GM19395 (cell line): ENCODE measurements around the gene PLAGL1.
"Not testable (repeated sequence)": the region's sequence is repeated elsewhere in the genome, so short reads cannot be mapped to it uniquely, and the experiment has no call there.

Source experiments
- ATAC-seq: cut with Tn5 transposase; IDR thresholded peaks from one replicate; pipeline ENCODE4 v1.9.1; 2021; ENCODE audit warnings: mild to moderate bottlenecking, moderate library complexity; ENCODE audit not compliant: unreplicated experiment

The PLAGL1 gene, protein sequence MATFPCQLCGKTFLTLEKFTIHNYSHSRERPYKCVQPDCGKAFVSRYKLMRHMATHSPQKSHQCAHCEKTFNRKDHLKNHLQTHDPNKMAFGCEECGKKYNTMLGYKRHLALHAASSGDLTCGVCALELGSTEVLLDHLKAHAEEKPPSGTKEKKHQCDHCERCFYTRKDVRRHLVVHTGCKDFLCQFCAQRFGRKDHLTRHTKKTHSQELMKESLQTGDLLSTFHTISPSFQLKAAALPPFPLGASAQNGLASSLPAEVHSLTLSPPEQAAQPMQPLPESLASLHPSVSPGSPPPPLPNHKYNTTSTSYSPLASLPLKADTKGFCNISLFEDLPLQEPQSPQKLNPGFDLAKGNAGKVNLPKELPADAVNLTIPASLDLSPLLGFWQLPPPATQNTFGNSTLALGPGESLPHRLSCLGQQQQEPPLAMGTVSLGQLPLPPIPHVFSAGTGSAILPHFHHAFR

DNA sequence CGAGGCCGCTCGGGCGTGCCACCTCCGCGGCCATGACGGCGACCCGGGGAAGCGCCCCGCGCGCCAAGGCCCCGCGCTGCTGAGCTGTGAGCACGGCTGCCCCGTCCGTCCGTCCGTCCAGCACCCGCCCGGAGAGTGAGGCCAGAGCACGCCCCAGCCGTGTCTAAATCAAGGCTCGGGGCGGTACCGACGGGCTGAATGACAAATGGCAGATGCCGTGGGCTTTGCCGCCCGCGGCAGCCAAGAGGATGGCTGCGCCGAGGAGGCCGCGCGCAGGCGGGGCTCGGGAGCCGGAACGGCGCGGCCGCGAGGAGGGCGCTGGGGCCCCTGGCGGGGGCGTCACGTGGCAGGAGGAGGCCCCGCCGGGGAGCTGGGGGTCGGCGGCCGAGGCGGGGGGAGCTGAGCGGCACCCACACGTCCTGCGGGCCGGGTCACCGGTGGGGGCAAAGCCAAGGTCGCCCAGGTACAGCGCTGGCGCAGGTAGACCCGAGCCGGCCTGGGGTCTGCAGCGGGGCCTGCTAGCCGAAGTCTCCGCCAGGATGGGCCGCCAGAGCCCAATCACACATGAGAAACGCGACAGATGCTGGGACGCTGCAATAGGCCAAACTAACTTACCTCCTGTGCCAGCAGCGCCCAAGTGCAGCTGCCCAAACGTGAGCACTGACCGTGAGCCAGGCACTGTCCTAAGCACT lies at the start of gene PLAGL1:
TSS of gene PLAGL1 (minus strand) at position 140 of the 692 bp plus-strand sequence. CDS start 60,123 bp downstream, outside the sequence.
- peak; percentile 77 for ATAC-seq

DNA sequence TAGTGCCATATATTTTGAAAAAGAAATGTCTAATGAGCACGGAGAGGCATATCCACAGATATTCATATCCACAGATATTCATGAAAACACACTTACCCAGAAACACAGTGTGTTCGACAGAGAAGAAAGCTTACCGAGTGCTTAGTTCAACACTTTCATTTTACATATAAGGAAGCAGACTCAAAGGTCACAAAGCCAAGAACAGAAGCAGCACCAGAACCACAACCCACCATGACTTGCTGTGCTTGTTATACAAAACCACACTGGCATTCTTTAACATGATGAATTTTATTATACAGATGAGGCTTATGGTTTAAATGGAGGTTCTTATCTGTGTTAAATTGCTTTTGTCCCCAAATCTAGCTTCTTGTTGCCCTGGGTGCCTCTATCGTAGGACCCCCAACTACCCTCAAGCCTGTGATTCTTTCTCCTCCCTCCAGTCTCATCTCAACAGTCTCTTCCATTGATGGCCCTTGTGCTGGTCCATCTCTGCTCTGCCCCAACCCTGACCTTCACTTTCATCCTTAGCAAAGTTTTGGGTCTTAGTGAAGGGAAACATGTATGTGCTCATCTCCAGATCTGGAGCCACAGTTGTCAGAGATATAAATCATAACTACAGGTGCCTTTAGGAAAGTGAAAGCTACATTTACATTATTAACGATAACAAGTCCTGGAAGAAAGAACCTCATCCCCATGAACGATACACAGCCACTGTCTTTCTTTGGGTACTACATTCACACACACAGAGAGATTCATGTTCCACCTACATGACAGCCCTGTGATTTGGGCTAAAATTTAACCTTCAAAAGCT lies 47.3 kb upstream of the PLAGL1 start:
- peak; percentile 90 for ATAC-seq

DNA sequence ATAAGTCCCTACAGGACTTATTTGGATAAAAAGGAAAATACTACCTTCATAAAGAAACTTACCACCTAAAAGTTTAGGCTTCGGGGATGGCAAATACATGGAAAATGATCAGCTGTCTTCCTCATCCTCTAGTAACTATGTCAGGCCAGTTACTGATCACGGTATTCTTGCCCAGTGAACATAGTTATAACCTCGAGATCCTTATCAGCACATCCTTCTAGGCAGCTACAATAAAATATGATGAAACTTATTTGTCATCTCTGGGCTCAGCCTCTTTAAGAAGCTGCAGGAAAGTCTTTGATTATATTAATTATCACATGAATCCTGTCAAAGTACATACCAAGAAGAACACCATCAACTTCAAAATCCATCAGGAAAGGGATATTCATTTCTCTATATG lies 45.5 kb upstream of the PLAGL1 start:
- ATAC-seq: no peak

DNA sequence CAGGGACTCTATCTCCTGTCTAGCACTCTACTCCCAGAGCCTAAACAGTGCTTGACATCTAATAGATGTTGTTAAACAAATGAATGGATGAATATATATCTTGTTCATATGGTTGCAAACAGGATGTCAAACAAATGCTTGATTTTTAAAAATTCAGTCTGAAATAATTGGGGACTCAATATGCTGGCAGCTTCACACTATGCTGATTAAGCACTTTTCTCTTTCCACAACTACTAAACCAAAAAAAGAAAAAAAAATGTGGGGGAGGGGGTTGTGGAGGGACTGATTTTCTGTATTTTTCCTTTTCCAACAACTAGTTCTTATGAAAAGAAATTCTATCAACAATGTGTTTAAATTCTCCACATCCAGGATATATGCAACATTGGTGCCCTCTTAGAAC lies 44.4 kb upstream of the PLAGL1 start:
- ATAC-seq: no peak

DNA sequence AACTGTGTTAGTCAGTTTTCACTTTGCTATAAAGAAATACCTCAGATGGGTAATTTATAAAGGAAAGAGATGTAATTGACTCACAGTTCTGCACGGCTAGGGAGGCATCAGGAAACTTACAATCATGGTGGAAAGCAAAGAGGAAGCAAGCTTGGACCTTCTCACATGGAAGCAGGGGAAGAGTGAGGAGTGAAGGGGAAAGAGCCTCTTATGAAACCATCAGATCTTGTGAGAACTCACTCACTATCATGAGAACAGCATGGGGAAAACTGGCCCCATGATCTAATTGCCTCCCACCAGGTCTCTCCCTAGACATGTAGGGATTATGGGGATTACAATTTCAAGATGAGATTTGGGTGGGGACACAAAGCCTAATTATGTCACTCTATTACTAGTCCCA lies 41.3 kb upstream of the PLAGL1 start:
- ATAC-seq: no peak

DNA sequence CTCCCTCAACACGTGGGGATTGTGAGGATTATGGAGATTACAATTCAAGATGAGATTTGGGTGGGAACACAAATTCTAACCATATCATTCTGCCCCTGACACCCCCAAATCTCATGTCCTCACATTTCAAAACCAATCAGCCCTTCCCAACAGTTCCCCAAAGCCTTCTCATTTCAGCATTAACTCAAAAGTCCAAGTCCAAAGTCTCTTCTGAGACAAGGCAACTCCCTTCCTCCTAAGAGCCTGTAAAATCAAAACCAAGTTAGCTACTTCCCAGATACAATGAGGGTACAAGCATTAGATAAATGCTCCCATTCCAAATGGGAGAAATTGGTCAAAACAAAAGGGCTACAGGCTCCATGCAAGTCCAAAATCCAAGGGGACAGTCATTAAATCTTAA lies 39.6 kb upstream of the PLAGL1 start:
- no peak for ATAC-seq

DNA sequence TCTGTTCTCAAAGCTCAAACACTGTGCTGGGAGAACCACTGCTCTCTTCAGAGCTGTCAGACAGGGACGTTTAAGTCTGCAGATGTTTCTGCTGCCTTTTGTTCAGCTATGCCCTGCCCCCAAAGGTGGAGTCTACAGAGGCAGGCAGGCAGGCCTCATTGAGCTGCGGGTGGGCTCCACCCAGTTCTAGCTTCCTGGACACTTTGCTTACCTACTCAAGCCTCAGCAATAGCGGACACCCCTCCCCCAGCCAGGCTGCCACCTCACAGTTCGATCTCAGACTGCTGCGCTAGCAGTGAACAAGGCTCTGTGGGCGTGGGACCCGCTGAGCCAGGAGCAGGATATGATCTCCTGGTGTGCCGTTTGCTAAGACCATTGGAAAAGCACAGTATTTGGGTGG lies 38.6 kb upstream of the PLAGL1 start:
- ATAC-seq: not testable (repeated sequence)

DNA sequence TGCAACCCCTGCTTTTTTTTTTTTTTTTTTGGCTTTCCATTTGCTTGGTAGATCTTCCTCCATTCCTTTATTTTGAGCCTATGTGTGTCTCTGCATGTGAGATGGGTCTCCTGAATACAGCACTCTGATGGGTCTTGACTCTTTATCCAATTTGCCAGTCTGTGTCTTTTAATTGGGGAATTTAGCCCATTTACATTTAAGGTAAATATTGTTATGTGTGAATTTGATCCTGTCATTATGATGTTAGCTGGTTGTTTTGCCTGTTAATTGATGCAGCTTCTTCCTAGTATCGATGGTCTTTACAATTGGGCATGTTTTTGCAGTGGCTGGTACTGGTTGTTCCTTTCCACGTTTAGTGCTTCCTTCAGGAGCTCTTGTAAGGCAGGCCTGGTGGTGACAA lies 36.9 kb upstream of the PLAGL1 start:
- not testable (repeated sequence) for ATAC-seq

DNA sequence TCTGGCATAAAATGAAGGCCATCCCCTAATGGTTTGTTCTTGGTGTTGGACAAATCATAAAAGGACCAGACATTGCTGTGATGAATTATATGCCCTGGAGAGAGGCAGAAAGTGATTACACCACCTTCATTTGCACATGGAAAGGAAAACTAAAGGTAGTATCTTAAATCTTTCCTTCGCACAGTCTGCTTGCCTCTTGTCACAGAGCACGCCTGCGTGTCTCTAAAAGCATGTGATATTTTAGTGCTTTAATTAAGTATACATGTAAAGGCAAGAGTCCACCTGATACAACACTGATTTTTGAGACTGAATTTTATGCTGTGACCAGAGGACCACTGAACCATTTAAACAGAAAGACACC lies 28.8 kb upstream of the PLAGL1 start:
- ATAC-seq: no peak

DNA sequence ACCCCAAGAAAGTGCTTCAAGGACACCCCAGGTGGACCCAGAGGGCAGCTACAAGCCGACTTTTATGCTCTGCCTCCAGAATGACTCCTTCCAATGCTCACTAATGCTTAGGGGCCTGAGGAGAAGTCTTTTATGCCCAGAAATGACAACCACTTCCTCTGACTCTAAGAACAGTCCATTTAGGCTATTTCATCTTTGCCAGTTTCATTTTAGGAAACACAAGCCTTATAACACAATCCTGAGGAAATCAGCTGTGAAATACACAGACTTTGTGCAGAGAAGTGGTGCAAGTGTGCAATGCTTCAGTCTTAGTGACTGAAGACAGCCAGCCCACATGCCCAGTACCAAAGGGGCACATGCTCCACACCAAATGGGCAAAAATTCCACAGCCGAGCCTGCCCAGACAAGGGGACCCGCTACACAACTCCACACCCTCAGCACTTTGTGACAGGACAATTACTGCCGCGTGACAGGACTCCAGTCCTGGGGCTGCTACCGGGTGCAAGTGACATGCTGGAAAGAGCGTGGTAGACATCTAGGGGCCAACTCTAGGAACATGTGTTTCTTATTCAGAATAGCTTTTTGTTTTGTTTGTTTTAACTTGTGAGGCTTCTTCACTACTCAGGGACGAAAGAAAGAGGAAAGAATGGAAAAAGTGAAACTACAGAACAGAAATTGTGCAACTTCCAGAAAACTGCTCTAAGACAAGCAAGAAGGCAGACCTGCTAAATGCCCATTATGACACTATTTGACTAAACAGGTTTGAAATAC lies 28.2 kb upstream of the PLAGL1 start:
- ATAC-seq: peak; percentile 87

DNA sequence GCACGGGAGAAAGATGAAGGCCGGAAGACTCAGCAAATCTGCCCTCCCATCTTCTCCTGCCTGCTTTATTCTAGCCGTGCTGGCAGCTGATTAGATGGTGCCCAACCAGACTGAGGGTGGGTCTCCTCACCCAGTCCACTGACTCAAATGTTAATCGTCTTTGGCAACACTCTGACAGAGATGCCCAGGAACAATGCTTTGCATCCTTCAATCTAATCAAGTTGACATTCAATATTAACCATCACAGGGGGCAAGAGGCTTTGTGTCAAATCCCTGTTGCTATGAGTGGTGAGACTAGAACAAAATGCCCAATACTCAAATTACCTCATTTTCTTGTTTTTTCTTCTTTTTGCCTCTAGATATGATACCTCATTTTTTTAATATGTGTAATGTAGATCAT lies 27.4 kb upstream of the PLAGL1 start:
- ATAC-seq: no peak

DNA sequence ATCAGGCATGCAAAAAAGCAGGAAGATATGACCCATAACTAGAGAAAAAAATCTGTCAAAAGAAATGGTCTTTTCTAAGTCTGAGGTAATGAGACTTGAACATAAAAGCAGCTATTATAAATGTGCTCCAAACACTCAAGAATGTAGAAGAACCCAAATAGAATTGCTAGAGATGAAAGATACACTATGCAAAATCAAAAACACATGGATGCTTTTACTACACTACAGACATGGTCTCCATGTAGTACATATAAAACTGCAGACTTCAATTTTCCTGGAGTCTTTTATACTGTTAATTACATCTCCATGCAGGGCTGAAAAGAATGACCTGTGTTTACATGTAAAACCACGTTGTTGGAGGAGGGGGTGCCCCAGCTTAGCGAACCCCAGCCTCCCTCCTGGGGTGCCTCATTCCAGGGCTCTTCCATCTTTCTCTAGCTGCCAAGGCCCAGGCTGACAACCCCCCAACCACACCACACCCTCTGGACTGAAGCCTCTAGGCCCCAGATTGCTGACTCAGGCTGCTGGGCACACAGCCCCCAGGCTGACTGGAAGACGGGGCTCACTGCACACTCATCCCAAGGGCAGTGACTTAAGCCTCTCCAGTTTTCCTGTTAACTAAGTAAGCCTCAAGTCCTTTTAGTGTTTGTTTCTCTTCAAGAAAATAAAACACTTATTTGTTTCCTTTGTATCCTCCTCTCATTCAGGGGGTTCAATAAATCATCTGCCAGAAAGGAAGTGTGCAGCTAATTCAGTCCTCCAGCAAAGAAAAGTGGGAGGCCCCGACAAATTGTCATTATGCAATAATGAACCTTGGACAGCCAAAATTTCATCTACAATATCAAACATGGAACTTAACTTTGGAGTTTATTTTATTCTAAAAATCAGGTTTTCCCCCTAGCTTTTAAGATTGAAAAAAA lies 26.0 kb upstream of the PLAGL1 start:
- ATAC-seq: no peak

DNA sequence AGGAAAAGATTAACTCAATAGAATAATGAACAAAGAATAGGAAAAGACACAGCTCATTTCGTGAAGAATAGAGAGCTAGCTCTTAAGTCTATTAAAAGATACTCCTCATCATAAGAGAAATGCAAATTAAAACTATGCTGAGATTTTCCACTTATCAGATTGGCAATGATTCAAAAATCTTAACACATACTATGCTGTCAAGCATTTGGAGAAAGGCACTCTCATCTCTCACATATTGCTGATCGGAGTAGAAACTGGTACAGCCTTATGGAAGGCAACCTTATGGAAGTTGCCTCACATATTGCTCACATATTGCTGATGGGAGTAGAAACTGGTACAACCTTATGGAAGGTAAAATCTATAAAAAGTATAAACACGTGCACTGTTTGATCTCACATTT lies 21.4 kb upstream of the PLAGL1 start:
- no peak for ATAC-seq

DNA sequence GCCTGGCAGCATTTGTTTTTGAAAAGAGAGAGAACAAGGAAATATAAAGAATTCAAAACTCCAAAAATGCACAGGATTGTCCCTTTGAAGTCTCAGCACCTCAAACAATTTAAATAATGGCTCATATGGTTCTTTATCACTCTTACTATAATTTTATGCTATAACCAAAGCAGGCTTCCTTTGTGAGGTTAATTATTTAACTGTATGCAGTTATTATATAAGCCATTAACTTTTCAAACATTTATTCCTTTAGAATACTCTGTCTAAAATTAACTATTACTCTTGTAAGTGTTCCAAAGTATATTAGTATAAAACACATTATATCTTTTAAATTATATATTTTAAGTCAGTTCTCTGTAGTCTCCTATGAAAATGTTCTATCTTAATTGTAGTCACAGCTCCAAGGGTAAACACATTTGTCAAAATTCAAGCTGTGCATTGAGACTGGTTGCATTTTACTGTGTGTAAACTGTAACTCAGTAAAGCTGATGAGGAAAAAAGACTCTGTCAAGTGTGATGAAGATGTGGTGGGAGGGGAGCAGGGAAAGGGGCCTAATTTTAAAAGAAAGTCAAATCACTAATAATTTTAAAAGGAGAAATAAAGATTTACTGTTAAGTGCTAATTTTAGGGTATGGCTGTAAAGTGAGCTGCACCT lies 20.0 kb upstream of the PLAGL1 start:
- no peak for ATAC-seq

DNA sequence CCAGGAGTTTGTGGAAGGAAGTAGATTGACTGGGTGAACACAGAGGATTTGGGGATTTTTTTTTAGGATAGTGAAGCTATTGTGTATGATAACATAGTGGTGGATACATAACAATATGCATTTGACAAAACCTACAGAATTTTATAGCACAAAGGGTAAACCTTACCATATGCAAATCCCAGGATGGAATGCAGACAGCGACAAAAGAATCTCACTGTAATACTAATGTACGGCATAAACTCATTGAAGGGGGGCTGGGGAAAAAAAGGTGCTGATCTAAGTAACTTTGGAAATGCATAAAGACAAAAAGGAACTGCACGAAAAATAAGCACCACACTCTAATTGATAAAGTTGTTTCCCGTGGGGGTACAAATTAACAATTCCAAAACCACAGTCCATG lies 15.2 kb upstream of the PLAGL1 start:
- no peak for ATAC-seq

DNA sequence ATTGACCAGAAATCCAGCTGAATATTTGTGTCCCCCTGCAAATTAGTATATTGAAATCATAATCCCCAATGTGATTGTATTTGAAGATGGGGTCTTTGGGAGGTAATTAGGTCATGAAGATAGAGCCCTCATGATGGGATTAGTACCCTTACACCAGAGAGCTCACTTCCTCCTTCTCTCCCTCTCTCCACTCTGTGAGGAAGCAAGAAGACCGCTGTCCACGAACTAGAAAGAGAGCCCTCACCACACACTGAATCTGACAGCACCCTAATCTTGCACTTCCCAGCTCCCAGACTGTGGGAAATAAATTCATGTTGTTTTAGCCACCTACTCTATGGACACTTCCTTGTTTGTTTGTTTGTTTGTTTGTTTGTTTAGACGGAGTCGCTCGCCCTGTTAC lies 11.9 kb upstream of the PLAGL1 start:
- no peak for ATAC-seq

DNA sequence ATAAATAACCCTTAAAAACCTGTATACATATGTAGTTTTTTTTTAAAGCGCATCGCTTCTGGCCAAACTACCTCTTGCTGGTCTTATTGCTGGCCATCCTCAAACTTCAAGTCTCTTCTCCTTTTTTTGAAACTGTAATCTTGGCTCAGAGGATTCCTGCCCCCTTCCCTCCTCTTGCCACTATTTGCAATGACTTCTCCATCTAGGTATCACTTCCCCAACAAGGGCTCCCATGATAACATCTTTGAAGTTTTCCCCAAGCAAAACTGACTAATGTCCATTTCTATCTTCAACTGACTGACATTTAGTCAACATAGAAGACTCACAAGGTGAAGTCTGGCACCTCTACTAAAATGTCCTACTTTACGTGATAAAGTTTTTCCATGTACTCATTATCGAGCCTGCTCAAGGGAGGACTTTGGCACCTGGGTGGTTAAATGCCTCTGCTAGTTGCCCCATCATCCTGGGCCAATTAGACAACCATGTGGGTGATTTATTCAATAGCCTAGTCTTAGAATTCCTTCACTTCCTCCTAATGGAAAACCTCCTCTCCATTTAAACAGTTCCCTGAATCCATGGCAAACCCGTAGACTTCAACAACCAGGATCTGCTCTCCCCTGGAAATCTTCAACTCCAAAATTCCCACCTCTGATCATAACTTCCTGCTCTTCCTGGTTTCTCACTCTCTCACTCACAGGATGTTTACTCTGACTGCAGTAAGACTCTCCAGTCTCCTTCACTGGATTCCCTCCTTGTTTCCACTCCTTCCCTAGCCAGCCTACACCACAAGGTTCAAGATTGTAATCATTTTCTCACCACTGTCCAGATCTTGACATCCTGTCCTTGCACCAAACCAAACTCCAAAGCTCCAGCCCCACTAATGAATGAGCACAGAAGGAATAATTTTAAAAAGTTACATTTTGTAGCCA lies 9.4 kb upstream of the PLAGL1 start:
- ATAC-seq: no peak

DNA sequence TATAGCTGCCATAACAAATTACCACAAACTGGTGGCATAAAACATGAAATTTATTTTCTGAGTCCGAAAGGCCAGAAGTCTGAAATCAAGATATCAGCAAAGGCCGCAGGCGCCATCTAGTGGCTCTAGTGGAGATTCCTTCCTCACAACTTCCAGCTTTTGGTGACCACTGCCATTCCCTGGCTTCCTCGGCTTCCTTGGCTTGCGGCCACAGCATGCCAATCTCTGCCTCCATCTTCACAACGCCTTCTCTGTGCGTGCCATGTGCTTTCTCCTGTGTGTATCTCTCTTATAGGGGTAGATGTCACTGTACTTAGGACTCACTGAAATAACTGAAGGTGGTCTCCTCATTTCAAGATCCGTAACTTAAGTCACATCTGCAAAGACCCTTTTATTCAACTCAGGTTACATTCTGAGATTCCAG lies 5.4 kb upstream of the PLAGL1 start:
- ATAC-seq: no peak
